HepG2 (cell line): Measurements from ENCODE around the gene ERP44. TPM values are rescaled to one million over a fixed set of nuclear protein-coding genes. Genes with fewer than 3 reads are reported as not detected.

Experiments
- HMGXB4 ChIP-seq, 2 experiments: sonication (generic) in 1 of 2; formaldehyde crosslinking in 1 of 2; IDR thresholded peaks; 2 replicates each; pipeline versions ENCODE4 v1.4.0 to v1.6.1; 2018 to 2020; ENCODE audit warnings: missing genetic modification reagents in 2 of 2, borderline replicate concordance in 1 of 2, low read depth in 1 of 2, mild to moderate bottlenecking in 1 of 2, missing biosample characterization in 1 of 2
- KDM6A ChIP-seq: IDR thresholded peaks from 2 replicates; pipeline ENCODE4 v1.6.1; 2016; ENCODE audit warnings: low read depth
- MXI1 ChIP-seq: IDR thresholded peaks from 3 replicates; pipeline ENCODE4 v1.6.1; 2012; ENCODE audit warnings: low read depth, low read length, inconsistent platforms, borderline replicate concordance
- PAXIP1 ChIP-seq: sonication (generic); formaldehyde crosslinking; conservative IDR thresholded peaks from 2 replicates; pipeline ENCODE4 v1.4.0; 2020; ENCODE audit warnings: mild to moderate bottlenecking, missing genetic modification reagents, moderate library complexity
- PBX3 ChIP-seq: sonication (generic); formaldehyde crosslinking; IDR thresholded peaks from 2 replicates; pipeline ENCODE4 v1.8.1; 2023; ENCODE audit warnings: missing genetic modification reagents, inconsistent platforms, borderline replicate concordance
- POGK ChIP-seq: sonication (generic); formaldehyde crosslinking; conservative IDR thresholded peaks from 2 replicates; pipeline ENCODE4 v1.8.0; 2022; ENCODE audit warnings: mild to moderate bottlenecking, moderate library complexity, missing genetic modification reagents
- RXRA ChIP-seq: sonication (generic); formaldehyde crosslinking; IDR thresholded peaks from 2 replicates; pipeline ENCODE4 v1.5.1; 2020; ENCODE audit warnings: missing genetic modification reagents
- SRF ChIP-seq: IDR thresholded peaks from 2 replicates; pipeline ENCODE4 v1.6.1; 2011; ENCODE audit warnings: mild to moderate bottlenecking, low read depth, low read length, moderate library complexity
- TRAFD1 ChIP-seq: sonication (generic); formaldehyde crosslinking; IDR thresholded peaks from 2 replicates; pipeline ENCODE4 v1.5.1; 2020; ENCODE audit warnings: missing genetic modification reagents, mild to moderate bottlenecking, borderline replicate concordance
- ZNF121 ChIP-seq: sonication (generic); formaldehyde crosslinking; IDR thresholded peaks from 2 replicates; pipeline ENCODE4 v1.5.0; 2020; ENCODE audit warnings: mild to moderate bottlenecking, missing genetic modification reagents
- ZNF251 ChIP-seq: sonication (generic); formaldehyde crosslinking; IDR thresholded peaks from 2 replicates; pipeline ENCODE4 v1.9.0; 2021; ENCODE audit warnings: mild to moderate bottlenecking, missing genetic modification reagents
- ZNF530 ChIP-seq: sonication (generic); formaldehyde crosslinking; IDR thresholded peaks from 2 replicates; pipeline ENCODE4 v1.5.0; 2020; ENCODE audit warnings: low read depth, mild to moderate bottlenecking, missing genetic modification reagents
- ZNF567 ChIP-seq: sonication (generic); formaldehyde crosslinking; IDR thresholded peaks from 2 replicates; pipeline ENCODE4 v1.8.1; 2023; ENCODE audit warnings: mild to moderate bottlenecking, missing genetic modification reagents, borderline replicate concordance
- ZNF7 ChIP-seq: IDR thresholded peaks from 2 replicates; pipeline ENCODE4 v1.6.1; 2016; ENCODE audit warnings: missing biosample characterization, missing genetic modification reagents
- ZNF737 ChIP-seq: sonication (generic); formaldehyde crosslinking; IDR thresholded peaks from 2 replicates; pipeline ENCODE4 v1.5.0; 2020; ENCODE audit warnings: missing genetic modification reagents, mild to moderate bottlenecking, borderline replicate concordance
- polyA plus RNA-seq, 8 experiments: library from polyadenylated mRNA; depleted of rRNA in 3 of 8; stranded (reverse) in 7 of 8; unstranded in 1 of 8; fragments of >200 nt; fragmentation: Illumina TruSeq in 4 of 8; extraction: Trizol in 4 of 8; gene quantifications; 2 replicates each; pipeline versions ENCODE4 v1.2.1 to v1.2.3, GENCODE V29; 2011 to 2016; ENCODE audit warnings: low read depth in 4 of 8, missing spikeins in 1 of 8, mixed read lengths in 1 of 8; ENCODE audit not compliant: insufficient read depth in 1 of 8
- total RNA-seq, 5 experiments: library from RNA; depleted of rRNA; stranded (reverse); fragments of >200 nt; fragmentation: Illumina TruSeq; extraction: Trizol; gene quantifications; 2 replicates each; pipeline ENCODE4 v1.2.3, GENCODE V29; 2016; ENCODE audit warnings: low read depth in 1 of 5

ERP44 gene
- total and polyA plus RNA-seq, 2 of the 13 experiments (the other 11 are each of a cell fraction or from before 2014, with no cell fraction given): 8.9 to 13.8 TPM

GRCh38 chr9:100098887-100099721 is at the start of gene ERP44, which contains the start of gene INVS (continued):
- TF ChIP-seq PAXIP1 (CRISPR knock-in tag) (no peak), SRF (no peak), HMGXB4 (CRISPR knock-in tag; IDR thresholded peaks at IDR 0.05; ENCODE audit: borderline replicate concordance in 1 of 2, low read depth in 1 of 2) (peak in 1 of 2 experiments; percentile 43; a peak in 2 of 4 replicates), ZNF737 (CRISPR knock-in tag) (peak; percentile 69; the same call in 1 of the 2 replicates), ZNF7 (no peak), POGK (CRISPR knock-in tag) (no peak; the same call in none of the 2 replicates), ZNF121 (CRISPR knock-in tag) (no peak; the same call in none of the 2 replicates), MXI1 (peak; percentile 19; the same call in 1 of the 3 replicates), ZNF530 (CRISPR knock-in tag) (no peak), ZNF251 (CRISPR knock-in tag) (no peak), TRAFD1 (CRISPR knock-in tag) (no peak), KDM6A (CRISPR knock-in tag) (no peak), RXRA (CRISPR knock-in tag) (peak; percentile 64), PBX3 (CRISPR knock-in tag) (no peak), ZNF567 (CRISPR knock-in tag) (0 out of 2 replicates have a peak, but pooled peaks have one; percentile 57)
